Lower leg skin (tissue), 4 donors: ENCODE data around the gene ZSCAN10. TPM values are rescaled to one million over a fixed set of nuclear protein-coding genes. Genes with fewer than 3 reads are reported as not detected.

Experiments used
- DNase-seq, 2 donors: peaks; one replicate each; pipeline ENCODE4 v3.0.0-alpha.2; 2019; ENCODE audit warnings: low spot score in 2 of 2
- H3K4me3 ChIP-seq: fragments of 200-600 bp; sonication (generic); 2 replicates; pipeline ENCODE4 v1.5.1; 2017; ENCODE audit warnings: mild to moderate bottlenecking, low read depth; ENCODE audit not compliant: poor library complexity, severe bottlenecking
- POLR2A ChIP-seq, 2 donors: fragments of 450-650 bp; IDR thresholded peaks; one replicate each; pipeline ENCODE4 v1.6.1; 2016 to 2017; ENCODE audit warnings: antibody characterized with exemption in 2 of 2, mild to moderate bottlenecking in 1 of 2, moderate library complexity in 1 of 2
- WGBS, 2 donors: methylation state at CpG; one replicate each; pipeline ENCODE4 v1.1.5; 2018; 5-methylcytosine and 5-hydroxymethylcytosine counted together
- intact Hi-C: fragments of 100-400 bp; cut with DNase I; formaldehyde crosslinking; loops from one replicate; pipeline ENCODE4 v1.15.0; 2023; ENCODE audit warnings: low total_unique reads
- total RNA-seq, 4 donors: library from RNA; depleted of rRNA; stranded (reverse); fragments of >200 nt; gene quantifications; one replicate each; pipeline ENCODE4 v1.1.0, GENCODE V29; 2016
- TF ChIP-seq, protein P1 (sequence below), 3 donors: fragments of 450-650 bp; IDR thresholded peaks; one replicate each; pipeline ENCODE4 v1.5.1; 2016; ENCODE audit warnings: antibody characterized with exemption in 3 of 3, mild to moderate bottlenecking in 3 of 3, moderate library complexity in 2 of 3

Gene ZSCAN10
- total RNA-seq, 4 donors from 2014 or later: not detected

DNA sequence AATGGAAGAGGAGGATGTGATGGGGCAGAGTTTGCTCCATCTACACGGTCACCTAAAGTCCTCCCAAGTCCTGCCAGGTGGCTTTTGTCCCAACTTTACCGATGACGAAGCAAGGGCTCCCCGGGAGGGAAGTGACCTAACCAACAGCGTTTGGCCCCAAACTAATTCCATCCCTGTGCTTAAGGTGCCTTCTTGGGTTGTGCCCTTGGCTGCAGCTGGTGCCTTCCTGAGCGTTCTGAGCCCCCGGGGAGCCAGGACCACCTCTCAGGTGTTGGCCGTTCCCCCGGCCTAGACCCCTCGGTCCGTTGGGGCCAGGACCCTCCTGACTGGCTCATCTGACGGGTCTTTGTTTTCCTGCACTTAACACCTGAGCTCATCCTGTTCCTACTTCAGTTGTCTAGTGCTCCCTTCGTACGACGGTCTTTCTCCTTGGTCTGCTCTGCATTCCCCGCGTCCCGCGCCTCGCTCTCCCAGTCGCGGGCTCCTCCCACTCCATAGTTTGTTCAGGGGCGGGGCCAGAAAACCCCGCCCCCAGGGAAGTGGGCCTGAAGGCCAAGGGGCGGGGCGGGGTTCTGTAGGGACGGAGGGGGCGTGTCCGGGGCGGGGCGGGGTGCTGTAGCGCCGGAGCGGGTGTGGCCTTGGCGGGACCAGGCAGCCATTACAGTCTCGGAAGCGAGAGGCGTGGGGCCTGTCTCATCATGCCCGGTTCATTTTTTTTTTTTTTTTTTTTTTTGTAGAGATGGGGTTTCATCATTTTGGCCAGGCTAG is 822 bp upstream of the ZSCAN10 start:
- 5 to 8% methylated on average over 39 of the region's 39 CpGs for whole genome bisulfite sequencing, 2 donors
- peak; percentile 91 to 98 for DNase-seq
- TF ChIP-seq, protein P1, sequence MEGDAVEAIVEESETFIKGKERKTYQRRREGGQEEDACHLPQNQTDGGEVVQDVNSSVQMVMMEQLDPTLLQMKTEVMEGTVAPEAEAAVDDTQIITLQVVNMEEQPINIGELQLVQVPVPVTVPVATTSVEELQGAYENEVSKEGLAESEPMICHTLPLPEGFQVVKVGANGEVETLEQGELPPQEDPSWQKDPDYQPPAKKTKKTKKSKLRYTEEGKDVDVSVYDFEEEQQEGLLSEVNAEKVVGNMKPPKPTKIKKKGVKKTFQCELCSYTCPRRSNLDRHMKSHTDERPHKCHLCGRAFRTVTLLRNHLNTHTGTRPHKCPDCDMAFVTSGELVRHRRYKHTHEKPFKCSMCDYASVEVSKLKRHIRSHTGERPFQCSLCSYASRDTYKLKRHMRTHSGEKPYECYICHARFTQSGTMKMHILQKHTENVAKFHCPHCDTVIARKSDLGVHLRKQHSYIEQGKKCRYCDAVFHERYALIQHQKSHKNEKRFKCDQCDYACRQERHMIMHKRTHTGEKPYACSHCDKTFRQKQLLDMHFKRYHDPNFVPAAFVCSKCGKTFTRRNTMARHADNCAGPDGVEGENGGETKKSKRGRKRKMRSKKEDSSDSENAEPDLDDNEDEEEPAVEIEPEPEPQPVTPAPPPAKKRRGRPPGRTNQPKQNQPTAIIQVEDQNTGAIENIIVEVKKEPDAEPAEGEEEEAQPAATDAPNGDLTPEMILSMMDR (IDR thresholded peaks at IDR 0.05): no peak
- no peak for TF ChIP-seq POLR2A (IDR thresholded peaks at IDR 0.05)
- intact Hi-C loops: no loop called here
- H3K4me3 ChIP-seq: no peak overlapping the region

DNA sequence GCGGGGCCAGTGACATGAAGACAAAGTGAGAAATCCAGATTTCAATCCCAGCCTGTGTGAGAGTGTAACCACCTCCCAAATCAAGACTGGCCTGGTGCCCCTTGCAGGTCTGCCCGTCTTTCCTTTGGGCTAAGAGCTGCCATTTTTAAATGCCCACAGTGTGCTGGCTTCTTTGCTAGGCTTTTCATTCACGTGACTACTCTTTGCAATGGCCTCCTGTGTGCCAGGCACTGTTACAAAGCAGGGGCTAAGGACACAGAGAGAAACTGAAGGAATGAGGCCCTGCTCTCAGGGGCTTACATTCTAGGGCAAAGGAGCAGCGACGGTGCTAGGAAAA is 269 bp upstream of the ZSCAN10 start:
- intact Hi-C loops: no loop called here
- TF ChIP-seq, protein P1 (IDR thresholded peaks at IDR 0.05): no peak
- TF ChIP-seq POLR2A (IDR thresholded peaks at IDR 0.05): no peak
- DNase-seq: no peak
- no peak overlapping the region for H3K4me3 ChIP-seq
- 73% methylated on average over 5 of the region's 5 CpGs for WGBS, 2 donors

DNA sequence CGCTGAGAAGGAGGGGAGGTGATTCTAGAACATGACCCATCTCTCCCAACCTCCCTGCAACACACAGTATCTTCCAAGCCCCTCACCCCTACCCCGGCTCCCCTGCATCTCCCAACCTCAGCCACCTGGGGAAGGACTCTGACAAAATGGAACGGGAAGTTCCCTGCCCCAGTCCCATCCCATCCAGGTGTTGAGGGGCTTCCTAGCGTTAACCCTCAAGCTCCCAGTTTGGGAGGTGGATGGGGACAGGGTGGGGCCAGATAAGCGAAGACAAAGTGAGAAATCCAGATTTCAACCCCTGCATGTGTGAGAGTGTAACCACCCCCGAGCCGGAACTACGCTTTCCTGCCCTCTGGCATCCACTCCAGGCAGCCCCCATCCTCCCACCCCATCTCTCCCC is 1.8 kb downstream of the ZSCAN10 start:
- no peak for TF ChIP-seq POLR2A (IDR thresholded peaks at IDR 0.05)
- TF ChIP-seq, protein P1 (IDR thresholded peaks at IDR 0.05): no peak
- 58 to 65% methylated on average over 8 of the region's 8 CpGs for WGBS, 2 donors
- no peak overlapping the region for H3K4me3 ChIP-seq
- no peak for DNase-seq
- intact Hi-C loops: no loop called here

GRCh38 chr16:3096362-3096761 is 2.7 kb downstream of the ZSCAN10 start:
- no peak overlapping the region for H3K4me3 ChIP-seq
- 85 to 88% methylated on average over 6 of the region's 6 CpGs for WGBS, 2 donors
- intact Hi-C loops: no loop called here
- no peak for DNase-seq
- TF ChIP-seq, protein P1 (IDR thresholded peaks at IDR 0.05): no peak
- TF ChIP-seq POLR2A (IDR thresholded peaks at IDR 0.05): no peak

GRCh38 chr16:3095869-3096268 is 3.2 kb downstream of the ZSCAN10 start:
- intact Hi-C loops: no loop called here
- TF ChIP-seq, protein P1 (IDR thresholded peaks at IDR 0.05): no peak
- no peak for TF ChIP-seq POLR2A (IDR thresholded peaks at IDR 0.05)
- 12 to 21% methylated on average over 4 of the region's 4 CpGs for WGBS, 2 donors

More at GRCh38 chr16:3095869-3096268, 3.2 kb downstream of the ZSCAN10 start:
- no peak for DNase-seq
- H3K4me3 ChIP-seq: no peak overlapping the region
